OCI-LY3 (cell line): ENCODE data around the gene TBCK.

Experiments used
- EZH2phosphoT487 ChIP-seq: fragments of 200-600 bp; shearing (Covaris generic); IDR thresholded peaks from 2 replicates; pipeline ENCODE4 v1.6.1; 2018; ENCODE audit warnings: antibody characterized with exemption, mixed run types, low read depth
- TF ChIP-seq, protein P1 (sequence below): fragments of 200-600, 300-600 bp; sonication (generic); IDR thresholded peaks from 2 replicates; pipeline ENCODE4 v1.5.1; 2014; ENCODE audit warnings: antibody characterized with exemption, low read length, low read depth

DNA sequence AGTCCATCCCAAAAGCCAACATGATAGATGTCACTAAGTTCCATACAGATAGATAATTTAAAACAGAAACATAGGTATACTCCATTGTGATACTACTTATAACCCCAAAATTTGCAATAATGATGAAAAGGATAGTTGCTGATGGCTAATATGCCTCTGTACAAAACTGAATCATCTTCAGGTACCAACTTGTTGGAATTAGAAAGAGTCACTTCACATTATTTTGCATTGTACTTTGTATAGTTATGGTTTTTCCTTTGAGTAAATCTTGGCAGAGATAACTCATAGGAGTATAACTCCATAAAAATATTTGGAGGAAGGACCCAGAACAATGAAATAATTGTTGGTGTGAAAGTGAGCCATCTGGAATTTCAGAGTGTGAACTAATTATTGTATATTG is 35.0 kb upstream of the TBCK start:
- TF ChIP-seq, protein P1, sequence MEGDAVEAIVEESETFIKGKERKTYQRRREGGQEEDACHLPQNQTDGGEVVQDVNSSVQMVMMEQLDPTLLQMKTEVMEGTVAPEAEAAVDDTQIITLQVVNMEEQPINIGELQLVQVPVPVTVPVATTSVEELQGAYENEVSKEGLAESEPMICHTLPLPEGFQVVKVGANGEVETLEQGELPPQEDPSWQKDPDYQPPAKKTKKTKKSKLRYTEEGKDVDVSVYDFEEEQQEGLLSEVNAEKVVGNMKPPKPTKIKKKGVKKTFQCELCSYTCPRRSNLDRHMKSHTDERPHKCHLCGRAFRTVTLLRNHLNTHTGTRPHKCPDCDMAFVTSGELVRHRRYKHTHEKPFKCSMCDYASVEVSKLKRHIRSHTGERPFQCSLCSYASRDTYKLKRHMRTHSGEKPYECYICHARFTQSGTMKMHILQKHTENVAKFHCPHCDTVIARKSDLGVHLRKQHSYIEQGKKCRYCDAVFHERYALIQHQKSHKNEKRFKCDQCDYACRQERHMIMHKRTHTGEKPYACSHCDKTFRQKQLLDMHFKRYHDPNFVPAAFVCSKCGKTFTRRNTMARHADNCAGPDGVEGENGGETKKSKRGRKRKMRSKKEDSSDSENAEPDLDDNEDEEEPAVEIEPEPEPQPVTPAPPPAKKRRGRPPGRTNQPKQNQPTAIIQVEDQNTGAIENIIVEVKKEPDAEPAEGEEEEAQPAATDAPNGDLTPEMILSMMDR = no peak
- TF ChIP-seq EZH2phosphoT487 = no peak
